ENCODE data around the gene CABP7. TPM values are rescaled to one million over a fixed set of nuclear protein-coding genes. Genes with fewer than 3 reads are reported as not detected.

CABP7 gene
- total RNA-seq, 4 donors from 2014 or later: 0.73 to 1.0 TPM; not detected in 2

GRCh38 chr22:29704528-29705285, 15.1 kb upstream of the CABP7 start:
- Histone ChIP-seq H3K27me3 (no peaks in the 10 kb centered on the region), H3K4me3 (replicated peaks in 1 of 3) (no peak overlapping the region), H3K36me3 (no peaks in the 10 kb centered on the region), H3K4me1 (peaks cover 8 to 48% of the 10 kb centered on the region in 2 donors), H3K27ac (peak overlapping the region in 1 of 3 donors; percentile 24), H3K9me3 (no peaks in the 10 kb centered on the region)
- TF ChIP-seq POLR2A (IDR thresholded peaks at IDR 0.05) (no peak), CTCF (IDR thresholded peaks at IDR 0.05) (no peak)
- DNase-seq: peak; percentile 40 to 51
- intact Hi-C loops (cut with DNase I): no loop called here
- 29 to 36% methylated on average over 8 to 9 of the region's 14 CpGs for WGBS, 2 donors

GRCh38 chr22:29705651-29706050, 14.2 kb upstream of the CABP7 start:
- H3K27me3 ChIP-seq: no peaks in the 10 kb centered on the region
- H3K4me3 ChIP-seq (replicated peaks in 1 of 3): no peak overlapping the region
- H3K36me3 ChIP-seq: no peaks in the 10 kb centered on the region
- TF ChIP-seq CTCF (IDR thresholded peaks at IDR 0.05) (no peak), POLR2A (IDR thresholded peaks at IDR 0.05) (no peak)
- intact Hi-C loops (cut with DNase I): no loop called here
- no peaks in the 10 kb centered on the region for H3K9me3 ChIP-seq
- no peak for DNase-seq
- peaks cover 8 to 48% of the 10 kb centered on the region in 2 donors for H3K4me1 ChIP-seq
- 85 to 90% methylated on average over 7 of the region's 7 CpGs for WGBS, 2 donors
- H3K27ac ChIP-seq: no peak overlapping the region

GRCh38 chr22:29706486-29706885, 13.3 kb upstream of the CABP7 start:
- Histone ChIP-seq H3K4me1 (peaks cover 8 to 40% of the 10 kb centered on the region in 2 donors), H3K4me3 (replicated peaks in 1 of 3) (no peak overlapping the region), H3K9me3 (no peaks in the 10 kb centered on the region), H3K27ac (no peak overlapping the region), H3K36me3 (no peaks in the 10 kb centered on the region), H3K27me3 (no peaks in the 10 kb centered on the region)
- 42 to 61% methylated on average over 9 of the region's 9 CpGs for WGBS, 2 donors
- intact Hi-C loops (cut with DNase I): no loop called here
- TF ChIP-seq CTCF (IDR thresholded peaks at IDR 0.05): no peak
- TF ChIP-seq POLR2A (IDR thresholded peaks at IDR 0.05): no peak
- no peak for DNase-seq

GRCh38 chr22:29707010-29707409, 12.8 kb upstream of the CABP7 start:
- no peaks in the 10 kb centered on the region for H3K9me3 ChIP-seq
- H3K4me1 ChIP-seq: peaks cover 8 to 35% of the 10 kb centered on the region in 2 donors
- H3K4me3 ChIP-seq (replicated peaks in 1 of 3): no peak overlapping the region
- H3K36me3 ChIP-seq: no peaks in the 10 kb centered on the region
- intact Hi-C loops (cut with DNase I): no loop called here
- TF ChIP-seq POLR2A (IDR thresholded peaks at IDR 0.05): no peak
- TF ChIP-seq CTCF (IDR thresholded peaks at IDR 0.05): no peak
- WGBS, 2 donors: 55 to 68% methylated on average over 11 to 13 of the region's 18 CpGs
- no peak for DNase-seq
- no peaks in the 10 kb centered on the region for H3K27me3 ChIP-seq
- H3K27ac ChIP-seq: no peak overlapping the region

GRCh38 chr22:29707471-29707870, 12.3 kb upstream of the CABP7 start:
- intact Hi-C loops (cut with DNase I): no loop called here
- WGBS, 2 donors: 90 to 96% methylated on average over 5 of the region's 5 CpGs
- Histone ChIP-seq H3K27ac (no peak overlapping the region), H3K4me3 (replicated peaks in 1 of 3) (no peak overlapping the region), H3K27me3 (no peaks in the 10 kb centered on the region), H3K9me3 (no peaks in the 10 kb centered on the region), H3K36me3 (no peaks in the 10 kb centered on the region), H3K4me1 (peaks cover 5 to 30% of the 10 kb centered on the region in 2 donors)
- TF ChIP-seq POLR2A (IDR thresholded peaks at IDR 0.05): no peak
- TF ChIP-seq CTCF (IDR thresholded peaks at IDR 0.05): no peak
- no peak for DNase-seq

Data from thyroid gland (tissue), 4 donors.